ENCODE results near the gene ZNF17.

ZNF17 gene

DNA sequence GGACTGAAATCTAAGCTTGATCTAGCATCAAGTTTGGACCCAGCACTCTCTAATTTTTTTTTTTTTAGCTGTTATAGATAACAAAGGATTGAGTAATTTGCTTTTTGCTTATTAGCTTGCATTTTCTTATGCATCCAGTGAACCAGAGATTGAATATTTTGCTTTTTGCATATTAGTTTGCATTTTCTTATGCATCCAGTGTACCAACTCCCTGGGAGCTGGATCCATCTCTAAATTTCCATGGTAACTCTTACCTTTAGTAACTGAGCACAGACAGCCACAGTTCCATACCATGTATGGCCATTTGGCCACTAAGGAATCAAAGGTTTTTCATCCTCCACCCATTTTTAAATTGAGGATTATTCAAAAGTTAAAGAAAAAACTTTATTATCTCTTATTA lies 30.0 kb upstream of the ZNF17 start:
- peaks cover 34 to 37% of the 10 kb centered on the region in 2 donors for H3K9me3 ChIP-seq (ENCODE audit: control insufficient read depth in 1 of 2, low read length in 2 of 2)

DNA sequence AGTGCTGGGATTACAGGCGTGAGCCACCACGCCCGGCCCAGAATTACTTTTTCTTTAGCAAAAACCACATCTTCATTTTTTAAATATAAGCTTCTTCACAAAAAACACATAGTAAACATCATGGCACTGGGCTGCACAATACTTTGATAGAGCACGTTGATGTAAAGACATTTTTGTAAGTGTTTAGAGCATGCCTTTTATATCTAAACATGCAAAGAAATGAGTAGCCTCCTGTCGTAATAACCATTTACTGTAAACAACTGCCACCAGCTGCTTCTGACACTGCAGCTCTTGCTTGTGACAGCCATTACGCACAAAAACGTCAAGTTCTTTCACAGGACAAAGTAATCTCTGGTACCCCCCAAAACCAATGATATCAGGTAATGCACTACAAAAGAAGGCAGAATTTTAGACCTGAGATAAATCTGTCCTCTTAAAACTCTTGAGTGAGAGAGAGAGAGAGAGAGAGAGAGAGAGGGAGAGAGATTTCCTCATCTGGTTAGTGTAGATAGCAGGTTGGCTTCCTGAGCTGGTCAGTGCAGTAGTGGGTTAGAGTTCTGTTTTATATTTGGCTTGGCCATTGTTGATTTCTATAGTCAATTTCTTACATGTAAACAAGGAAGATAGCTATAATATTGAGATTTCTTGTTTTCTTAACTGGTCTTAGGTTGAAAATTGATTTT lies 28.0 kb upstream of the ZNF17 start:
- Histone ChIP-seq H3K9me3 (ENCODE audit: control insufficient read depth in 1 of 2, low read length in 2 of 2) (peaks cover 20 to 23% of the 10 kb centered on the region in 2 donors), H3K9ac (ENCODE audit: low read depth in 1 of 2, low read length in 2 of 2) (no peak overlapping the region), H3K27ac (ENCODE audit: low read depth, low read length) (no peak overlapping the region), H3K36me3 (ENCODE audit: control insufficient read depth in 1 of 2, insufficient read depth in 2 of 2, low read length in 2 of 2) (peaks cover 3 to 5% of the 10 kb centered on the region in 2 donors), H3K4me1 (ENCODE audit: control insufficient read depth in 1 of 2, insufficient read depth in 2 of 2, low read length in 2 of 2) (no peaks in the 10 kb centered on the region), H3K27me3 (ENCODE audit: control insufficient read depth in 1 of 2, insufficient read depth in 2 of 2, low read length in 2 of 2) (no peaks in the 10 kb centered on the region), H3K4me3 (ENCODE audit: low read depth in 1 of 2, low read length in 2 of 2) (no peak overlapping the region)

More for the DNA sequence above, 30.0 kb upstream of the ZNF17 start:
- no peak overlapping the region for H3K4me3 ChIP-seq (ENCODE audit: low read depth in 1 of 2, low read length in 2 of 2)
- H3K4me1 ChIP-seq (ENCODE audit: control insufficient read depth in 1 of 2, insufficient read depth in 2 of 2, low read length in 2 of 2), result no peaks in the 10 kb centered on the region
- H3K9ac ChIP-seq (ENCODE audit: low read depth in 1 of 2, low read length in 2 of 2), result no peak overlapping the region
- peaks cover 14 to 18% of the 10 kb centered on the region in 2 donors for H3K36me3 ChIP-seq (ENCODE audit: control insufficient read depth in 1 of 2, insufficient read depth in 2 of 2, low read length in 2 of 2)
- no peaks in the 10 kb centered on the region for H3K27me3 ChIP-seq (ENCODE audit: control insufficient read depth in 1 of 2, insufficient read depth in 2 of 2, low read length in 2 of 2)
- H3K27ac ChIP-seq (ENCODE audit: low read depth, low read length), result no peak overlapping the region

DNA sequence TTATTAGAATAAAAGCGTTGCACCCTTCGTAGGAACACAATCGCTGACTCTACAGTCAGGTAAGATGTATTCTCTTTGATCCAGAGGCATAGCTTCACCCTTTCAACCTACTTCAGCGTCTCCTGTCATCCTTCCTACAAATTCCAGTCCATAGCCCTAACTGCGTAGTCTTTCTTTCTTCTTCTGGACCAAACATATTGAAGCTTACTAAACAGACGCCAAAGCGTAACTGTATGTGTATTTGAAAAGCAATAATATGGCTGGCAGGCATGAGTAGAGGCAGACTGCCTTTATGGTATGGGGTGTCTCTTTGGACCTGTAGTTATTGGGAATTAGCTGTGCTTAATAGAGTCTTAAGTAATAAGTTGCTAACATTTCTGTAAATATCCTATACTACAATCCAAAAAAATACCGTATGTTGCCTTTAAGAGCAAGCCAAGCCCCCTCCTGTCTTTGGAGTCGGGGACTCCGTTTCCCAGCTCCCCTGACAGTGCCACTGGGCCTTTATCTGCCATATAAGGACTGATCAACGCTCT lies 21.7 kb upstream of the ZNF17 start:
- H3K27me3 ChIP-seq (ENCODE audit: control insufficient read depth in 1 of 2, insufficient read depth in 2 of 2, low read length in 2 of 2), result no peaks in the 10 kb centered on the region
- H3K27ac ChIP-seq (ENCODE audit: low read depth, low read length), result peak overlapping the region; percentile 59
- H3K4me3 ChIP-seq (ENCODE audit: low read depth in 1 of 2, low read length in 2 of 2), result peak overlapping the region; percentile 73 to 97
- peaks cover 11 to 12% of the 10 kb centered on the region in 2 donors for H3K4me1 ChIP-seq (ENCODE audit: control insufficient read depth in 1 of 2, insufficient read depth in 2 of 2, low read length in 2 of 2)
- peaks cover 5 to 13% of the 10 kb centered on the region in 2 donors for H3K36me3 ChIP-seq (ENCODE audit: control insufficient read depth in 1 of 2, insufficient read depth in 2 of 2, low read length in 2 of 2)
- H3K9ac ChIP-seq (ENCODE audit: low read depth in 1 of 2, low read length in 2 of 2), result peak overlapping the region; percentile 63 to 77
- peaks cover 0 to 5% of the 10 kb centered on the region in 2 donors for H3K9me3 ChIP-seq (ENCODE audit: control insufficient read depth in 1 of 2, low read length in 2 of 2)

DNA sequence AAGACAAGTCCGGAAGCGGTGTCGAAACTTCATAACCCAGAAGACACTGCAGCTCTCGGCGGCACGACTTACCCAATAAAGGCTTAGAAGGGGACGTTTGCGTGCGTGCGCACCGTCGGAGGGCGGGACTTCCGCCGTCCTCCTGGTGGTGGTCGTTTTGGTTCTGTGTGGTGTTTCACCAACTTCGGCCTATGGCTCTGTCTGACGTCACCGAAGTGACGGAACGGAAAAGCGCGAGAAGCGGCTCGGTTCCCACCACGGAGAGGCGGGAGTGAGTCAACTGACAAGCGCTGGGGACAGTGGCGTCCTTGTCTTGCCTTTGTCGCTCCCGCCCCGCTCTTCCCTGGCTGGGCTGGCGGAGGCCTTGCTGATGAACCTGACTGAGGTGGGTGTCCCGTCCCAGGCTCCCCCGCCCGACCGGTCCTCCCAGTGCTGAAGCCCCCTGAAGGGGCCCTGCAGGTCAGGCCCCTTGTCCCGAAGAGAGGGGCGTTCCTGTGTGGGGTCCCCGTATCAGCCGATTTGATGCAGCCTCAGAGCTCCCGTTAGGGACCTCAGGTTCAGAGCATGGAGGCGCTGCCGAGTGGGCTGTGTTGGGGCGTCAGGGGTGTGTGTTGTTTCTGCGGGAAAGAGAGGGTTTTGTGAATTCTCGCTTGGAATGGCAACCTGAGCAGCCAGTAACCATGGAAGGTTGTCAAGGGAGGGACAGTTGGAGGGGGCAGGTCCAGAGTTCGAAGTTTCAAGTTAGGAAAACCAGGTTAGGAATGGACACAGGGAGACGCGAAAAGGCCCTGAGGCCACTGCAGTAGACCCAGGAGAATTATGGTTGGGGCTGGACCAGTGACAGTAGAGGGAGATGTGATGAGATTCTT lies 21.0 kb upstream of the ZNF17 start, which contains the start of gene ZNF548:
Gene ZNF548 (plus strand): TSS at position 125 of the 869 bp plus-strand sequence. CDS start 246 bp downstream, at position 371.
- Histone ChIP-seq H3K36me3 (ENCODE audit: control insufficient read depth in 1 of 2, insufficient read depth in 2 of 2, low read length in 2 of 2) (peaks cover 6 to 19% of the 10 kb centered on the region in 2 donors), H3K9ac (ENCODE audit: low read depth in 1 of 2, low read length in 2 of 2) (peak within 1 kb of the TSS; percentile 77 to 78), H3K27me3 (ENCODE audit: control insufficient read depth in 1 of 2, insufficient read depth in 2 of 2, low read length in 2 of 2) (no peaks in the 10 kb centered on the region), H3K4me3 (ENCODE audit: low read depth in 1 of 2, low read length in 2 of 2) (peak within 1 kb of the TSS; percentile 73 to 97), H3K9me3 (ENCODE audit: control insufficient read depth in 1 of 2, low read length in 2 of 2) (peaks cover 0 to 5% of the 10 kb centered on the region in 2 donors), H3K4me1 (ENCODE audit: control insufficient read depth in 1 of 2, insufficient read depth in 2 of 2, low read length in 2 of 2) (peaks cover 11 to 12% of the 10 kb centered on the region in 2 donors), H3K27ac (ENCODE audit: low read depth, low read length) (peak within 1 kb of the TSS; percentile 79)

DNA sequence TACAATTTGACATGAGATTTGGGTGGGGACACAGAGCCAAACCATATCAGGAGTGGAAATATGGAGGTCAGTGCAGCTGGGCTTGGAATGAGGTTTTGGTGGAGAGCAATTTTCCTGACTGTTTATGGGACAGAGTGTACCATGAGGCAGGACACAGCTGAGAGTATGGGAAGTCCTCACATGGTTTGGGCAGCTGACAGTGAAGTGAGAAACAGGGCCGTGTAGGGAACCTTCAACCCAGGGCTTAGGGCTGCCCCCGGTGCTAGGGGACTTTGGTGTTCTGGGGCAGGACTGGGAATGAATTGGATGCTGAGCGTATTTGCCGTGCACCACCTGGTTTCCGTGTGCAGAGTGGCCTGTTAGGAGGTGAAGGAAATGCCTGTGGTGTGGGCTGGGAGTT lies 15.3 kb upstream of the ZNF17 start:
- H3K4me3 ChIP-seq (ENCODE audit: low read depth in 1 of 2, low read length in 2 of 2), result no peak overlapping the region
- H3K27ac ChIP-seq (ENCODE audit: low read depth, low read length), result no peak overlapping the region
- H3K9me3 ChIP-seq (ENCODE audit: control insufficient read depth in 1 of 2, low read length in 2 of 2), result peaks cover 30 to 33% of the 10 kb centered on the region in 2 donors
- H3K36me3 ChIP-seq (ENCODE audit: control insufficient read depth in 1 of 2, insufficient read depth in 2 of 2, low read length in 2 of 2), result peaks cover 41 to 68% of the 10 kb centered on the region in 2 donors
- peaks cover under 1% of the 10 kb centered on the region in 2 donors for H3K4me1 ChIP-seq (ENCODE audit: control insufficient read depth in 1 of 2, insufficient read depth in 2 of 2, low read length in 2 of 2)
- H3K9ac ChIP-seq (ENCODE audit: low read depth in 1 of 2, low read length in 2 of 2), result no peak overlapping the region
- no peaks in the 10 kb centered on the region for H3K27me3 ChIP-seq (ENCODE audit: control insufficient read depth in 1 of 2, insufficient read depth in 2 of 2, low read length in 2 of 2)

DNA sequence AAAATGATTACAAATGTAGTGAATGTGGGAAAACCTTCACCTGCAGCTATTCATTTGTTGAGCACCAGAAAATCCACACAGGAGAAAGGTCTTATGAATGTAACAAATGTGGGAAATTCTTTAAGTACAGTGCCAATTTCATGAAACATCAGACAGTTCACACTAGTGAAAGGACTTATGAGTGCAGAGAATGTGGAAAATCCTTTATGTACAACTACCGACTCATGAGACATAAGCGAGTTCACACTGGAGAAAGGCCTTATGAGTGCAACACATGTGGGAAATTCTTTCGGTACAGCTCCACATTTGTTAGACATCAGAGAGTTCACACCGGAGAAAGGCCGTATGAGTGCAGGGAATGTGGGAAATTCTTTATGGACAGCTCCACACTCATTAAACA lies 12.1 kb upstream of the ZNF17 start:
- H3K27ac ChIP-seq (ENCODE audit: low read depth, low read length), result no peak overlapping the region
- H3K27me3 ChIP-seq (ENCODE audit: control insufficient read depth in 1 of 2, insufficient read depth in 2 of 2, low read length in 2 of 2), result no peaks in the 10 kb centered on the region
- H3K9ac ChIP-seq (ENCODE audit: low read depth in 1 of 2, low read length in 2 of 2), result no peak overlapping the region
- H3K36me3 ChIP-seq (ENCODE audit: control insufficient read depth in 1 of 2, insufficient read depth in 2 of 2, low read length in 2 of 2), result peaks cover 41 to 59% of the 10 kb centered on the region in 2 donors
- H3K9me3 ChIP-seq (ENCODE audit: control insufficient read depth in 1 of 2, low read length in 2 of 2), result peaks cover 39 to 51% of the 10 kb centered on the region in 2 donors
- H3K4me3 ChIP-seq (ENCODE audit: low read depth in 1 of 2, low read length in 2 of 2), result no peak overlapping the region
- H3K4me1 ChIP-seq (ENCODE audit: control insufficient read depth in 1 of 2, insufficient read depth in 2 of 2, low read length in 2 of 2), result no peaks in the 10 kb centered on the region

DNA sequence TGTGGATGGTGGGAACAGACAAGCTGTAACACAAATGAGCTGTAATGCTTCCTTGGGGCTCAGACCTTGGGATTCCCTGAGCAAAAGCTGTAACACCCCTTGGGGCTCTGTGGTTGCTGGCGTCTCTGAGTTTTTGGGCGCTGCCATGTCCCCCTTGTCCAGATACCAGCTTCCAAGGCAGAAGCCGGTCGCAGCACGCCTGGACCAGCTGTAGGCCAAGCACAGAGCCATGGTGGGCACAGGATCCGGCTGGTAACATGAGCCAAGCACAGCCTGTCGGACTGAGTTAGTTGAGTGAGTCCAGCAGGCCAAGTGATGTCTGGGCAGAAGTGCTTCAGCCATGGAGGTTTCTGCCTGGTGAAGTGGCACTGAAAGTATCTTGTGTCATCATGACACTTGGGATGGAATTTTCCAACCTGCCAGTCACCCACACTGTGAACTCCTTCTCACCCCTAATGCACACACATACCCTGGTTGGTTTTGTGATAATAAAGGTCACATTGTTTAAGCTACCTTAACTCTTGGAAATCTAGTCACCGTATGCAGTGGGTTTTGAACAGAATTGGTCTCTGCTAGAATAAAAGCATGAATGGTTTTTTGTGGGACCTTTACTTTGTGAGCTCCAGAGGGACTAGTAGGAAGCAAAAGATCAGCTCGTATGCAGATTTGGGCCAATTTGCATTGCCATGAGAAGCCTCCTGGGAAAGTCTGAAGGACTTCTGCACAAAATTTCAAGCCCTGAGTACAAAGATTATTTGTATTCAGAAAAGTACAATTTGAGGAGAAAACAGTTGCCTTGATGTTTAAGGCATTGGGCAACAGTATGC lies 7.0 kb upstream of the ZNF17 start:
- H3K4me3 ChIP-seq (ENCODE audit: low read depth in 1 of 2, low read length in 2 of 2), result no peak overlapping the region
- peaks cover 14 to 40% of the 10 kb centered on the region in 2 donors for H3K9me3 ChIP-seq (ENCODE audit: control insufficient read depth in 1 of 2, low read length in 2 of 2)
- no peaks in the 10 kb centered on the region for H3K27me3 ChIP-seq (ENCODE audit: control insufficient read depth in 1 of 2, insufficient read depth in 2 of 2, low read length in 2 of 2)
- H3K27ac ChIP-seq (ENCODE audit: low read depth, low read length), result no peak overlapping the region
- no peak overlapping the region for H3K9ac ChIP-seq (ENCODE audit: low read depth in 1 of 2, low read length in 2 of 2)
- H3K36me3 ChIP-seq (ENCODE audit: control insufficient read depth in 1 of 2, insufficient read depth in 2 of 2, low read length in 2 of 2), result peaks cover 8 to 12% of the 10 kb centered on the region in 2 donors
- no peaks in the 10 kb centered on the region for H3K4me1 ChIP-seq (ENCODE audit: control insufficient read depth in 1 of 2, insufficient read depth in 2 of 2, low read length in 2 of 2)

DNA sequence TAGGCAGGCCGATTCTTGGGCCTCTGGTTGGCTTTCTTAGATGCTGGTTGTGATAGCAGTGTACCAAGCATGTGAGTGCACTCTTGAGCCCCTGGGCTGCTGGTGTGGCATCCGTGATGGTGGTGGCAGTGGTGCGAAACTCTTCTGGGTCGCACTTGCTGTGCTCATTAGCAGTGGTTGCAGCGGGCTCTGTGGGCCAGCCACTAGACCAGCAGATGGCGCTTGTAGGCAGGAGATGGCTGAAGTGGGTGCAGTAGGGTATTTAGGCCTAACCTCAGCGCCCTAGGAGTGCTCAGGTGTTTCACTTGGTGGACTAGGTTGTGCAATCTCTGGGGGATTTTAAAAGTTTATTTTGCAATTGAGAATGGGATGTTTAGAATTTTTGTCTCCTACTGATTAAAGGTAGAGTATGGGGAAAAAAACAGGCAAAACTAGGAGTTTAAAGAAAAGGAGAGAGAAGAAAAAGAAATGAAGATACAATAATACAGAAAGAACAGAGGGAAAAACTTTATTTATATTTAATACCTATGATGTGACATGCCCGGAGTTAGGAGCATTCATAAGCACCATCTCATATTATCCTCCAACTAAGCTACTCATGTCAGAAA lies 4.3 kb upstream of the ZNF17 start:
- H3K4me3 ChIP-seq (ENCODE audit: low read depth in 1 of 2, low read length in 2 of 2), result no peak overlapping the region
- H3K4me1 ChIP-seq (ENCODE audit: control insufficient read depth in 1 of 2, insufficient read depth in 2 of 2, low read length in 2 of 2), result peaks cover 2 to 7% of the 10 kb centered on the region in 2 donors
- no peaks in the 10 kb centered on the region for H3K36me3 ChIP-seq (ENCODE audit: control insufficient read depth in 1 of 2, insufficient read depth in 2 of 2, low read length in 2 of 2)
- peaks cover 11 to 22% of the 10 kb centered on the region in 2 donors for H3K9me3 ChIP-seq (ENCODE audit: control insufficient read depth in 1 of 2, low read length in 2 of 2)
- no peak overlapping the region for H3K9ac ChIP-seq (ENCODE audit: low read depth in 1 of 2, low read length in 2 of 2)
- H3K27ac ChIP-seq (ENCODE audit: low read depth, low read length), result no peak overlapping the region
- H3K27me3 ChIP-seq (ENCODE audit: control insufficient read depth in 1 of 2, insufficient read depth in 2 of 2, low read length in 2 of 2), result no peaks in the 10 kb centered on the region

DNA sequence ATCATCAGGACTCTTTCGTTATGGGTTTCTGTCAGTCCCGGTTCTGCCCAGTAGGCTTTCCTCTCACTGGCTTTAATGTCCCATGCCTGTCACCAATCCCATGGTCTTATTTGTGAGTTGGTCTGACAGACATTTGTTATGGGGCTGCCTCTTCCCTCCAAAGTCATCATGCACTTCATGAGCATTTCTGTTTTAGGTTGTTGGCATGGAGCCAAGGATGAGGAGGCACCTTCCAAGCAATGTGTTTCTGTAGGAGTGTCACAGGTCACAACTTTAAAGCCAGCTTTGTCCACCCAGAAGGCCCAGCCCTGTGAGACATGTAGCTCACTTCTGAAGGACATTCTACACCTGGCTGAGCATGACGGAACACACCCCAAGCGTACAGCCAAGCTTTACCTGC lies 8.5 kb downstream of the ZNF17 start:
- peaks cover 53 to 64% of the 10 kb centered on the region in 2 donors for H3K36me3 ChIP-seq (ENCODE audit: control insufficient read depth in 1 of 2, insufficient read depth in 2 of 2, low read length in 2 of 2)
- peak overlapping the region in 1 of 2 donors; percentile 18 for H3K4me3 ChIP-seq (ENCODE audit: low read depth in 1 of 2, low read length in 2 of 2)
- H3K9ac ChIP-seq (ENCODE audit: low read depth in 1 of 2, low read length in 2 of 2), result no peak overlapping the region
- H3K9me3 ChIP-seq (ENCODE audit: control insufficient read depth in 1 of 2, low read length in 2 of 2), result peaks cover 46 to 67% of the 10 kb centered on the region in 2 donors
- H3K27me3 ChIP-seq (ENCODE audit: control insufficient read depth in 1 of 2, insufficient read depth in 2 of 2, low read length in 2 of 2), result no peaks in the 10 kb centered on the region
- no peaks in the 10 kb centered on the region for H3K4me1 ChIP-seq (ENCODE audit: control insufficient read depth in 1 of 2, insufficient read depth in 2 of 2, low read length in 2 of 2)
- H3K27ac ChIP-seq (ENCODE audit: low read depth, low read length), result no peak overlapping the region

All from duodenal mucosa (tissue), 2 donors.